HUES6 (cell line): ENCODE results near the gene CFAP126.
"Not testable (repeated sequence)": the region's sequence is repeated elsewhere in the genome, so short reads cannot be mapped to it uniquely, and the experiment has no call there.

Experiments
- H3K27ac ChIP-seq: 2 replicates; pipeline ENCODE4 v1.7.0; 2013; ENCODE audit warnings: low read depth, mild to moderate bottlenecking, low read length, inconsistent platforms
- H3K27me3 ChIP-seq: 2 replicates; pipeline ENCODE4 v1.6.1; 2013; ENCODE audit warnings: low read length; ENCODE audit not compliant: control insufficient read depth, insufficient read depth
- H3K36me3 ChIP-seq: 2 replicates; pipeline ENCODE4 v1.6.1; 2013; ENCODE audit warnings: low read length; ENCODE audit not compliant: control insufficient read depth, insufficient read depth
- H3K4me1 ChIP-seq: 2 replicates; pipeline ENCODE4 v1.6.1; 2013; ENCODE audit warnings: low read length; ENCODE audit not compliant: control insufficient read depth, insufficient read depth
- H3K4me3 ChIP-seq: 2 replicates; pipeline ENCODE4 v1.5.1; 2013; ENCODE audit warnings: low read depth, low read length
- H3K9ac ChIP-seq: one replicate; pipeline ENCODE4 v1.6.1; 2013; ENCODE audit warnings: mild to moderate bottlenecking, low read length
- H3K9me3 ChIP-seq: 2 replicates; pipeline ENCODE4 v1.6.1; 2013; ENCODE audit warnings: low read depth, low read length; ENCODE audit not compliant: control insufficient read depth, insufficient read depth

CFAP126 gene

DNA sequence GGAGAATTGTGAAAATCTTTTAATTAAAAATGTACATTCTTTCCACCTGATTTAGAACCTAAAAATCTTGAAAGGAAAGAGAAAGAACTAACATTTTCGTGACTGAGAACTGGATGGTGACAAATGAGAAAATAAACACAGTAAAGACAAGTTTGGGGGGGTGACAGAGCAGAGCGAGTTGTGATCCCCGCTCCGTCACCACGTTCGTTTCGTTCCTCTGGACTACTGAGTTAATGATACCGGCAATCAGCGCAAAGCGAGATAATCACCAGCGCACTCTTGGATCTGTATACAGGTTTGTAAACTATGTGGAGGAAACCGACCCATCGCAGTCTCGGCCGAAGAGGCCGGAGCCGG, 31.2 kb upstream of the CFAP126 start:
- no peaks in the 10 kb centered on the region for H3K9me3 ChIP-seq
- no peaks in the 10 kb centered on the region for H3K27me3 ChIP-seq
- H3K4me1 ChIP-seq, result peaks cover 3% of the 10 kb centered on the region; the same call in 1 of the 2 replicates
- H3K27ac ChIP-seq, result peak overlapping the region; percentile 85
- peak overlapping the region; percentile 76 for H3K4me3 ChIP-seq
- H3K9ac ChIP-seq, result peak overlapping the region; percentile 85
- H3K36me3 ChIP-seq, result no peaks in the 10 kb centered on the region

DNA sequence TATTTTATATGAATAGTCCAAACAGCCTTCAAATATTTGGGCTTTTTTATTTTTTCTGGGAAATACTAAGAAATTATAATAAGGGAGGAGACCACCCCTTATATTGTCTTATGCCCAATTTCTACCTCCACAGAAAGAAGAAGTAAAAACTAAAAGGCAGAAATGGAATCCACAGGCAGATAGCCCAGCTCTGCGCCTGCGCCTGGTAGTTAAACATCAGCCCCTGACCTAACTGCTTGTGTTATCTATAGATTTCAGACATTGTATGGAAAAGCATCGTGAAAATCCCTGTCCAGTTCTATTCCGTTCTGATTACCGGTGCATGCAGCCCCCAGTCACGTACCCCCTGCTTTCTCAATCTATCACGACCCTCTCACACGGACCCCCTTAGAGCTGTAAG, 29.4 kb upstream of the CFAP126 start:
- H3K27ac ChIP-seq, H3K9me3 ChIP-seq, H3K4me3 ChIP-seq, H3K36me3 ChIP-seq, H3K9ac ChIP-seq, H3K4me1 ChIP-seq, H3K27me3 ChIP-seq: not testable (repeated sequence)

DNA sequence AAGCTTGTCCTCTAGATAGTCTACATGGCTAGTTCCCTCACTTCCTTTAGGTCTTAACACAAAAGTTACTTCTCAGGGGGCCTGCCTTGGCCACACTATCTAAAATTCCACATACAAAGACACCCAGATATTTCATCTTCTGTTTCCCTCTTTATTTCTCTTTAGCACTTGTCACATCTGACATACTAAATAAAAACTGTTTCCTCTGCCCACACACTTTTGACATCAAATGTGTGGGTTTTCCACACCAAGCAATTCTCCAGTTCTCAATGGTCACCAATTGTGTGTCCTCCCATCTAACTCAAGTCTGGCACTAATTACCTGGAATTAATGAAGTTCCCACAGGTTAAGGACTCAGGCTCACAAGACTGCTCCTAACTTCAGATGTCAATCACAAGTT, 25.5 kb upstream of the CFAP126 start:
- no peak overlapping the region for H3K4me3 ChIP-seq
- H3K9me3 ChIP-seq, result no peaks in the 10 kb centered on the region
- H3K4me1 ChIP-seq, result no peaks in the 10 kb centered on the region
- H3K36me3 ChIP-seq, result no peaks in the 10 kb centered on the region
- H3K27me3 ChIP-seq, result no peaks in the 10 kb centered on the region
- H3K9ac ChIP-seq, result no peak overlapping the region
- no peak overlapping the region for H3K27ac ChIP-seq

- no peak overlapping the region for H3K4me3 ChIP-seq
- no peaks in the 10 kb centered on the region for H3K27me3 ChIP-seq
- H3K4me1 ChIP-seq, result no peaks in the 10 kb centered on the region
- no peak overlapping the region for H3K9ac ChIP-seq
- no peaks in the 10 kb centered on the region for H3K9me3 ChIP-seq
- H3K36me3 ChIP-seq, result no peaks in the 10 kb centered on the region
- no peak overlapping the region for H3K27ac ChIP-seq
These were observed 23.9 kb upstream of the CFAP126 start for GRCh38 chr1:161391611-161392010.

DNA sequence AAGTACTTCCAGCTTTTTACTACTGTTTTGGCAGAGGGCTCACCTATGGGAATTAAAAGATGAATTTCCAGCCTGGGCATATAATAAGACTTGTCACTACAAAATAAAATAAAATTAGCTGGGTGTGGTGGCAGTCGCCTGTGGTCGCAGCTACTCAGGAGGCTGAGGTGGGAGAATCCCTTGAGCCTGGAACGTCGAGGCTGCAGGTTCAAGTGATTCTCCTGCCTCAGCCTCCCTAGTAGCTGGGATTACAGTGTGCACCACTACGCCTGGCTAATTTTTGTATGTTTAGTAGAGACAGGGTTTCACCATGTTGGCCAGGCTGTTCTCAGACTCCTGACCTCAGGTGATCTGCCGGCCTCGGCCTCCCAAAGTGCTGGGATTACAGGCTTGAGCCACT, 23.5 kb upstream of the CFAP126 start:
- not testable (repeated sequence) for H3K27ac ChIP-seq

GRCh38 chr1:161390559-161390858, 22.8 kb upstream of the CFAP126 start:
- Histone ChIP-seq H3K36me3 (no peaks in the 10 kb centered on the region), H3K4me1 (no peaks in the 10 kb centered on the region), H3K27me3 (no peaks in the 10 kb centered on the region), H3K27ac (no peak overlapping the region), H3K4me3 (peak overlapping the region; percentile 88), H3K9ac (peak overlapping the region; percentile 70), H3K9me3 (no peaks in the 10 kb centered on the region)

More for the DNA sequence above, 23.5 kb upstream of the CFAP126 start:
- not testable (repeated sequence) for H3K9ac ChIP-seq, H3K27me3 ChIP-seq, H3K36me3 ChIP-seq, H3K4me1 ChIP-seq, H3K9me3 ChIP-seq
- H3K4me3 ChIP-seq, result peak overlapping the region; percentile 88; the same call in 1 of the 2 replicates

DNA sequence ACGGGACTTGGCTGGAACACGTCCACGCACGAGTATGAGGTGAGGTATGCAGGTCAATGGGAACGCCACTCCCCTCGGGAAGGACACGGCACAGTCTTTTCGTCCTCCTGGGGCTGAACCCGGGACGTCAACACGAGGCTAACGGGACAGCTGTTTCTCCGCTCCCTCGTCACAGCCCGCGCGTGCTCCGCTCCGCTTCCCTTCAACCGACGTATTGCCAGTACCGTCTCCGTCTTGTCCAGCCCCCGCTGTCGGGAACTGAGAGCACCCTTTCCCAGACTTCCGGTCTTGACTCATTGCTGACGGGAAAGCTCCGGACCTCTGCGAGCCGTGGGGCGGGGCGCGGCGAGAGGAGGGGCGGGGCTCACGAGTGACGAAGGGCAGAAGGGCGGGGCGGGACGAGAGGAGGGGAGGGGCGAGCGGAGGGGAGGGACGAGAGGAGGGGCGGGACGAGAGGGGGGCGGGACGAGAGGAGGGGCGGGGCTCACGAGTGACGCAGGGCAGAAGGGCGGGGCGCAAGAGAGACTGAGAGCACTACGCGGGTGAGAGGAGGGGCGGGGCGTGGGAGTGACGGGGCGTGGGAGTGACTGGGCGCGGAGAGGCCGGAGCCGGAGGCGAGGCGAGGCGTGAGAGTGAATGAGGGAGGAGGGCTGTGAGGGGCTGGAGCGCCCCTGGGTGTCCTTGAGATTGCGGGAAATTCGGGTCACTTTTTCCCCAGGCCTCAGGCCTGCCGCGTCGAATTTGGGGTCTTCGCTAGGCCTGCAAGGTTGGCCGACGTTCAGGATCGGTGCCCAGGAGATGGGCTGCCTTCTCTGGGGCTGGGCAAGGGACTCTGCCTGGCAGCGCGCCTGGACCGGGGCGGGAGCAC, 22.2 kb upstream of the CFAP126 start:
- Histone ChIP-seq H3K27me3 (no peaks in the 10 kb centered on the region), H3K4me1 (no peaks in the 10 kb centered on the region), H3K27ac (no peak overlapping the region; the same call in 1 of the 2 replicates), H3K9ac (peak overlapping the region; percentile 70), H3K36me3 (no peaks in the 10 kb centered on the region), H3K4me3 (peak overlapping the region; percentile 88), H3K9me3 (no peaks in the 10 kb centered on the region)

- not testable (repeated sequence) for H3K4me1 ChIP-seq, H3K27me3 ChIP-seq, H3K9ac ChIP-seq, H3K27ac ChIP-seq, H3K9me3 ChIP-seq, H3K36me3 ChIP-seq
- H3K4me3 ChIP-seq, result peak overlapping the region; percentile 81
These were observed 21.5 kb upstream of the CFAP126 start for GRCh38 chr1:161389158-161389557.

GRCh38 chr1:161388639-161389038, 21.0 kb upstream of the CFAP126 start:
- no peak overlapping the region for H3K27ac ChIP-seq
- no peak overlapping the region for H3K4me3 ChIP-seq
- no peak overlapping the region for H3K9ac ChIP-seq
- no peaks in the 10 kb centered on the region for H3K9me3 ChIP-seq
- no peaks in the 10 kb centered on the region for H3K27me3 ChIP-seq
- no peaks in the 10 kb centered on the region for H3K36me3 ChIP-seq
- no peaks in the 10 kb centered on the region for H3K4me1 ChIP-seq

- Histone ChIP-seq H3K4me3 (no peak overlapping the region), H3K9me3 (no peaks in the 10 kb centered on the region), H3K27me3 (no peaks in the 10 kb centered on the region), H3K4me1 (0 out of 2 replicates have a peak, but pooled peaks cover 4% of the 10 kb centered on the region), H3K36me3 (no peaks in the 10 kb centered on the region), H3K9ac (peak overlapping the region; percentile 10), H3K27ac (no peak overlapping the region)
These were observed 14.7 kb upstream of the CFAP126 start for GRCh38 chr1:161382214-161383019.

GRCh38 chr1:161381707-161382106, 14.0 kb upstream of the CFAP126 start:
- Histone ChIP-seq H3K27me3 (no peaks in the 10 kb centered on the region), H3K9me3 (no peaks in the 10 kb centered on the region), H3K4me1 (0 out of 2 replicates have a peak, but pooled peaks cover 4% of the 10 kb centered on the region), H3K36me3 (no peaks in the 10 kb centered on the region), H3K27ac (no peak overlapping the region), H3K9ac (no peak overlapping the region), H3K4me3 (no peak overlapping the region)
